ENCODE results near the gene JUNB. TPM values are rescaled to one million over a fixed set of nuclear protein-coding genes. Genes with fewer than 3 reads are reported as not detected.

Gene JUNB
- polyA plus RNA-seq, 1 donor (not counting 4 experiments of a cell fraction or from before 2014, with no cell fraction given) = 40.8 TPM

GRCh38 chr19:12825254-12826131 lies 34.2 kb downstream of the JUNB start:
- H3K4me3 ChIP-seq (ENCODE audit: control insufficient read depth in 2 of 3, extremely low read depth in 1 of 3, insufficient read depth in 2 of 3, low read depth in 1 of 3, low read length in 3 of 3) = no peak overlapping the region
- H3K27me3 ChIP-seq (ENCODE audit: control insufficient read depth, extremely low read depth, insufficient read depth, low read length) = peaks cover 8% of the 10 kb centered on the region
- peak overlapping the region; percentile 39 for H2AFZ ChIP-seq (ENCODE audit: control insufficient read depth, low read length)
- no peak overlapping the region for H3K9ac ChIP-seq (ENCODE audit: control insufficient read depth, extremely low read depth, insufficient read depth, low read length)
- H3K27ac ChIP-seq (ENCODE audit: control insufficient read depth, insufficient read depth, low read length) = no peak overlapping the region
- no peaks in the 10 kb centered on the region for H3K9me1 ChIP-seq (ENCODE audit: control insufficient read depth, extremely low read depth, insufficient read depth, low read length)
- DNase-seq (ENCODE audit: low read depth, low spot score) = no peak
- no peaks in the 10 kb centered on the region for H3K36me3 ChIP-seq (ENCODE audit: control insufficient read depth in 2 of 2, extremely low read depth in 1 of 2, insufficient read depth in 2 of 2, low read length in 2 of 2)
- no peaks in the 10 kb centered on the region for H3K79me2 ChIP-seq (ENCODE audit: control insufficient read depth, insufficient read depth, low read length)
- dilution Hi-C loops (cut with MboI; ENCODE audit: extremely low pct_ligation_motif_present, low sequenced_read_pairs) = no loop called here
- no peak overlapping the region for H3K4me2 ChIP-seq (ENCODE audit: control insufficient read depth, extremely low read depth, insufficient read depth, low read depth, low read length)
- TF ChIP-seq EZH2 (IDR thresholded peaks at IDR 0.05; ENCODE audit: low read length) (no peak), CTCF (optimal IDR thresholded peaks at IDR 0.05 in 1 of 3, IDR thresholded peaks at IDR 0.05 in 1 of 3, conservative IDR thresholded peaks at IDR 0.05 in 1 of 3; ENCODE audit: extremely low read depth in 1 of 3, insufficient read depth in 2 of 3, low read length in 3 of 3) (peak in 2 of 3 experiments; percentile 58 to 66)
- FAIRE-seq = no peak
- H3K9me3 ChIP-seq (ENCODE audit: control insufficient read depth, low read depth, low read length) = no peaks in the 10 kb centered on the region
- H3K4me1 ChIP-seq (ENCODE audit: control insufficient read depth, extremely low read depth, insufficient read depth, low read length) = no peaks in the 10 kb centered on the region
- no peaks in the 10 kb centered on the region for H4K20me1 ChIP-seq (ENCODE audit: control insufficient read depth, extremely low read depth, insufficient read depth, low read length)

GRCh38 chr19:12828494-12828893 lies 37.2 kb downstream of the JUNB start:
- no peak overlapping the region for H2AFZ ChIP-seq (ENCODE audit: control insufficient read depth, low read length)
- H4K20me1 ChIP-seq (ENCODE audit: control insufficient read depth, extremely low read depth, insufficient read depth, low read length) = no peaks in the 10 kb centered on the region
- no peaks in the 10 kb centered on the region for H3K9me3 ChIP-seq (ENCODE audit: control insufficient read depth, low read depth, low read length)
- DNase-seq (ENCODE audit: low read depth, low spot score) (no peak), FAIRE-seq (no peak)
- no peak overlapping the region for H3K9ac ChIP-seq (ENCODE audit: control insufficient read depth, extremely low read depth, insufficient read depth, low read length)
- H3K4me3 ChIP-seq (ENCODE audit: control insufficient read depth in 2 of 3, extremely low read depth in 1 of 3, insufficient read depth in 2 of 3, low read depth in 1 of 3, low read length in 3 of 3) = no peak overlapping the region
- TF ChIP-seq EZH2 (IDR thresholded peaks at IDR 0.05; ENCODE audit: low read length) = no peak
- no peak for TF ChIP-seq CTCF (optimal IDR thresholded peaks at IDR 0.05 in 1 of 3, IDR thresholded peaks at IDR 0.05 in 1 of 3, conservative IDR thresholded peaks at IDR 0.05 in 1 of 3; ENCODE audit: extremely low read depth in 1 of 3, insufficient read depth in 2 of 3, low read length in 3 of 3)
- H3K27ac ChIP-seq (ENCODE audit: control insufficient read depth, insufficient read depth, low read length) = no peak overlapping the region
- peaks cover 8% of the 10 kb centered on the region for H3K4me1 ChIP-seq (ENCODE audit: control insufficient read depth, extremely low read depth, insufficient read depth, low read length)
- H3K9me1 ChIP-seq (ENCODE audit: control insufficient read depth, extremely low read depth, insufficient read depth, low read length) = no peaks in the 10 kb centered on the region
- H3K27me3 ChIP-seq (ENCODE audit: control insufficient read depth, extremely low read depth, insufficient read depth, low read length) = peaks cover 16% of the 10 kb centered on the region
- no peaks in the 10 kb centered on the region for H3K79me2 ChIP-seq (ENCODE audit: control insufficient read depth, insufficient read depth, low read length)
- dilution Hi-C loops (cut with MboI; ENCODE audit: extremely low pct_ligation_motif_present, low sequenced_read_pairs) = no loop called here
- H3K36me3 ChIP-seq (ENCODE audit: control insufficient read depth in 2 of 2, extremely low read depth in 1 of 2, insufficient read depth in 2 of 2, low read length in 2 of 2) = no peaks in the 10 kb centered on the region
- peak overlapping the region; percentile 27 for H3K4me2 ChIP-seq (ENCODE audit: control insufficient read depth, extremely low read depth, insufficient read depth, low read depth, low read length)

Measured in keratinocyte (primary cell).